Measurements from ENCODE around the gene FAM131B.
A peak's percentile ranks its signal among the peaks of the same experiment; 100 is the strongest.

DNA sequence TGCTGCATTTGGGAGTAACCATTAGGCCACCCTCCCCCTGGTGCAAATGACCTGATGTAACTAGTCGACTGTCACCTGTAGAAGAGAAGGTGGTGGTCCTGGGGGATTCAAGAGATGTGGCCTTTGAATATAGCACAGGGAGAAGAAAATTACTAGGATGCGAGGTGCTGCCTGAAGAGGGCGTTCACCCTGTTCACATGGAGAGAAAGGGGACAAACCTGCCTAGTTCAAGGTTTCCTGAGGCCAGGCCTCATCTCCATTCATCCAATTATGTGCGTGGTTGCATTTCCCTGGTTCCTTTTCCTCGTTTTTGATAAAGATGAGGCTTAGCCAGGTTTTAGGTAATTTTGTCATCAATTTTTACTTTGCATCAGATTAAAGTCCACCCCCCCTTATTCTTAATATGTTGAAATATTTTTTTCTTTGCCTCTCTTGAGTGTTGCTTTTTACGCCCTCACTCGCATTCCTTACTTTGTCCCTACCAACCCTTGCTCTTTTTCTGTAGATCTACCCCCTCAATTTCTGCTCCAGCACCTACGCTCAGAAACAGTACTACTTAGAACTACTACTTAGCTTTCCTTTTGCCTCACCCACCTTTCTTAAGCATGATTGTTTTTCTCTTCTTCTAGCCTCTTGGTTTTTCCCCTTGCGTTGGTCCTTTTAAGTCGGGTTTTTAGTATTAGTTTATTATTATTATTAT is 32.9 kb downstream of the FAM131B start:
- TF ChIP-seq, protein P1, sequence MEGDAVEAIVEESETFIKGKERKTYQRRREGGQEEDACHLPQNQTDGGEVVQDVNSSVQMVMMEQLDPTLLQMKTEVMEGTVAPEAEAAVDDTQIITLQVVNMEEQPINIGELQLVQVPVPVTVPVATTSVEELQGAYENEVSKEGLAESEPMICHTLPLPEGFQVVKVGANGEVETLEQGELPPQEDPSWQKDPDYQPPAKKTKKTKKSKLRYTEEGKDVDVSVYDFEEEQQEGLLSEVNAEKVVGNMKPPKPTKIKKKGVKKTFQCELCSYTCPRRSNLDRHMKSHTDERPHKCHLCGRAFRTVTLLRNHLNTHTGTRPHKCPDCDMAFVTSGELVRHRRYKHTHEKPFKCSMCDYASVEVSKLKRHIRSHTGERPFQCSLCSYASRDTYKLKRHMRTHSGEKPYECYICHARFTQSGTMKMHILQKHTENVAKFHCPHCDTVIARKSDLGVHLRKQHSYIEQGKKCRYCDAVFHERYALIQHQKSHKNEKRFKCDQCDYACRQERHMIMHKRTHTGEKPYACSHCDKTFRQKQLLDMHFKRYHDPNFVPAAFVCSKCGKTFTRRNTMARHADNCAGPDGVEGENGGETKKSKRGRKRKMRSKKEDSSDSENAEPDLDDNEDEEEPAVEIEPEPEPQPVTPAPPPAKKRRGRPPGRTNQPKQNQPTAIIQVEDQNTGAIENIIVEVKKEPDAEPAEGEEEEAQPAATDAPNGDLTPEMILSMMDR (IDR thresholded peaks at IDR 0.05; ENCODE audit: control extremely low read depth in 1 of 3, insufficient read depth in 1 of 3, low read depth in 1 of 3, low read length in 3 of 3) = peak; percentile 19 to 55 (median 29); a peak in 3 of 4 replicates
- TF ChIP-seq TAF1 (IDR thresholded peaks at IDR 0.05; ENCODE audit: low read depth, low read length) = no peak
- TF ChIP-seq GABPA (IDR thresholded peaks at IDR 0.05; ENCODE audit: borderline replicate concordance, insufficient read depth, low read length) = no peak
- TF ChIP-seq EZH2 (IDR thresholded peaks at IDR 0.05; ENCODE audit: low read depth, low read length, severe bottlenecking) = no peak
- TF ChIP-seq CHD1 (IDR thresholded peaks at IDR 0.05; ENCODE audit: low read depth, low read length) = no peak
- TF ChIP-seq RAD21 (IDR thresholded peaks at IDR 0.05 in 1 of 2, conservative IDR thresholded peaks at IDR 0.05 in 1 of 2; ENCODE audit: low read depth in 2 of 2, low read length in 2 of 2) = peak; percentile 43 to 44; a peak in 3 of 4 replicates
